ENCODE data around the gene HAAO.
A peak's percentile ranks its signal among the peaks of the same experiment; 100 is the strongest.

The HAAO gene

DNA sequence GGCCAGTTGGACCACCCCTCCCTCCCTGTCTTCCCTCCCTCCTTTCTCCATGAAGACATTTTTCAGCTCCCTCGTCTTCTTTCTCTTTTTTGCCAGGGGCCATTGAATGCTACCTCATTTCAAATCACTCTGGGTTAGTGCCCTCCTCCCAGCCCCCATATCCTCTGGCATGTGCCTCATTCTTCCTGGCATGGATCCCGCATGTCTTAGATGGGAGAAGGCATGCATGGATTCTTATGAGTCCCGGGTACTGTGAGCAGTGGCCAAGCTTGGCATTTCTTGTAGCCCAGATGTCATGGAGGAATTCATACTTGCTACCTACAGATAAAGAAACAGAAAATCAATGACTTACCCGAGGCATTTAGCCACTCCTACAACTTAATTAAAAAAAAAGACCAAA, 9.0 kb upstream of the HAAO start:
- Histone ChIP-seq H3K4me1 (ENCODE audit: control insufficient read depth, insufficient read depth, low read length, poor library complexity, severe bottlenecking) (no peaks in the 10 kb centered on the region), H3K9me3 (ENCODE audit: control insufficient read depth, low read length) (no peaks in the 10 kb centered on the region), H3K27ac (ENCODE audit: low read depth, low read length, severe bottlenecking) (no peak overlapping the region), H3K4me3 (ENCODE audit: extremely low read depth, insufficient read depth, low read length, poor library complexity, severe bottlenecking) (no peak overlapping the region), H3K36me3 (ENCODE audit: control insufficient read depth, insufficient read depth, low read length) (peaks cover 4% of the 10 kb centered on the region)
- 60 to 85% methylated on average over 1 to 2 of the region's 4 CpGs for WGBS, 2 experiments (ENCODE audit: insufficient coverage in 2 of 2)

- peaks cover 7% of the 10 kb centered on the region for H3K36me3 ChIP-seq (ENCODE audit: control insufficient read depth, insufficient read depth, low read length)
- no peaks in the 10 kb centered on the region for H3K9me3 ChIP-seq (ENCODE audit: control insufficient read depth, low read length)
- H3K4me3 ChIP-seq (ENCODE audit: extremely low read depth, insufficient read depth, low read length, poor library complexity, severe bottlenecking), result no peak overlapping the region
- no peak overlapping the region for H3K27ac ChIP-seq (ENCODE audit: low read depth, low read length, severe bottlenecking)
- H3K4me1 ChIP-seq (ENCODE audit: control insufficient read depth, insufficient read depth, low read length, poor library complexity, severe bottlenecking), result peaks cover 3% of the 10 kb centered on the region
- WGBS, 2 experiments (ENCODE audit: insufficient coverage in 2 of 2), result 88% methylated on average over 1 of the region's 2 CpGs; no CpG with 5 or more reads in 1 of the 2 experiments
These were observed 8.6 kb upstream of the HAAO start for GRCh38 chr2:42800981-42801380.

DNA sequence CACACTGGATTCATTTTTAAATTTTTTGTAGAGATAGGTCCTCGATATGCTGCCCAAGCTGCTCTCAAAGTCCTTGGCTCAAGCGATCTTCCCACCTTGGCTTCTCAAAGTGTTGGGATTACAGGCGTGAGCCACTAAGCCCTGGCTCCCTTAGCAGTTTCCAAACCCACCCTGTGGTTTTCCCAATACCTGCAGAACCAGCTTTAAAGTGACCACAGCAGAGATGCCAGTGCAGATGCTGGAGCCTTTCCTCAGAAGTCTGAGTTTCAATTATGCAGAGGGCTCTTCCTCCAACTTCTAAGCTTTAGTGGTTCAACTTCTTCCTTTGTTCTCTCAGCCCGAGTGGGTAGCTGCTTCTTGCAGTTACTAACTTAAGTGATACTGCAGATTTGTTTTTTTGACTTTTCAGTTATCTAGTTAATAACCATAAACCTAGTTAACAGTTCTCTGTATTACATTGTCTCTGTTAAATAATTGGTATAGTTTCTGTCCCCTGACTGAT, 8.1 kb upstream of the HAAO start:
- Histone ChIP-seq H3K36me3 (ENCODE audit: control insufficient read depth, insufficient read depth, low read length) (peaks cover 7% of the 10 kb centered on the region), H3K27ac (ENCODE audit: low read depth, low read length, severe bottlenecking) (no peak overlapping the region), H3K4me1 (ENCODE audit: control insufficient read depth, insufficient read depth, low read length, poor library complexity, severe bottlenecking) (peaks cover 7% of the 10 kb centered on the region), H3K4me3 (ENCODE audit: extremely low read depth, insufficient read depth, low read length, poor library complexity, severe bottlenecking) (no peak overlapping the region), H3K9me3 (ENCODE audit: control insufficient read depth, low read length) (peaks cover 3% of the 10 kb centered on the region)
- 88 to 93% methylated on average over 3 of the region's 4 CpGs for WGBS, 2 experiments (ENCODE audit: insufficient coverage in 2 of 2)

DNA sequence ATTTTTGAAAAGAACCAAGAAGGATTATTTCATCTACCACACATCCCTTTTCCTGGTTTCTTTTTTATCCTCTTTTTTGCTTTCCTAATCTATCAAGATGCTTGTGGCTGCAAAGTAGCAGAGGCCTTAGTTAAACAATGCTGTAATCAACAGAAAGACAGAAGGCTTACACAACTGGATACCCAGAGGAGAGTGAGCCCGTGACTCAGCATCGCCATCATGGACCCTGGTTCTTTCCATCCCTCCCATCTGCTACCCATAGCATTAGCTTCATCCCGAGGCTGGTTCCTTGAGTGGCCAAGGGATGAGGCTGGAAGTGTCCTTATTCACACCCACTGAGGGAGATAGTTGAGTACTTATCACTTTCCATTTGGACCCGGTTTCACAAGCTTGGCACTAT, 7.5 kb upstream of the HAAO start:
- H3K27ac ChIP-seq (ENCODE audit: low read depth, low read length, severe bottlenecking), result no peak overlapping the region
- peaks cover 7% of the 10 kb centered on the region for H3K4me1 ChIP-seq (ENCODE audit: control insufficient read depth, insufficient read depth, low read length, poor library complexity, severe bottlenecking)
- peaks cover 3% of the 10 kb centered on the region for H3K9me3 ChIP-seq (ENCODE audit: control insufficient read depth, low read length)
- H3K36me3 ChIP-seq (ENCODE audit: control insufficient read depth, insufficient read depth, low read length), result peaks cover 7% of the 10 kb centered on the region
- WGBS, 2 experiments (ENCODE audit: insufficient coverage in 2 of 2), result 100% methylated on average over 2 of the region's 4 CpGs; no CpG with 5 or more reads in 1 of the 2 experiments
- H3K4me3 ChIP-seq (ENCODE audit: extremely low read depth, insufficient read depth, low read length, poor library complexity, severe bottlenecking), result no peak overlapping the region

- peaks cover 14% of the 10 kb centered on the region for H3K4me1 ChIP-seq (ENCODE audit: control insufficient read depth, insufficient read depth, low read length, poor library complexity, severe bottlenecking)
- no peak overlapping the region for H3K27ac ChIP-seq (ENCODE audit: low read depth, low read length, severe bottlenecking)
- 82% methylated on average over 6 of the region's 6 CpGs for WGBS, 2 experiments (ENCODE audit: insufficient coverage in 2 of 2)
- H3K36me3 ChIP-seq (ENCODE audit: control insufficient read depth, insufficient read depth, low read length), result peaks cover 7% of the 10 kb centered on the region
- H3K4me3 ChIP-seq (ENCODE audit: extremely low read depth, insufficient read depth, low read length, poor library complexity, severe bottlenecking), result no peak overlapping the region
- H3K9me3 ChIP-seq (ENCODE audit: control insufficient read depth, low read length), result peaks cover 3% of the 10 kb centered on the region
These were observed 4.9 kb upstream of the HAAO start for GRCh38 chr2:42797281-42797680.

- Histone ChIP-seq H3K27ac (ENCODE audit: low read depth, low read length, severe bottlenecking) (no peak overlapping the region), H3K9me3 (ENCODE audit: control insufficient read depth, low read length) (peaks cover 3% of the 10 kb centered on the region), H3K4me1 (ENCODE audit: control insufficient read depth, insufficient read depth, low read length, poor library complexity, severe bottlenecking) (peaks cover 18% of the 10 kb centered on the region), H3K36me3 (ENCODE audit: control insufficient read depth, insufficient read depth, low read length) (peaks cover 7% of the 10 kb centered on the region), H3K4me3 (ENCODE audit: extremely low read depth, insufficient read depth, low read length, poor library complexity, severe bottlenecking) (no peak overlapping the region)
- WGBS, 2 experiments (ENCODE audit: insufficient coverage in 2 of 2), result 100% methylated on average over 1 to 2 of the region's 7 CpGs
These were observed 4.3 kb upstream of the HAAO start for GRCh38 chr2:42796427-42797248.

DNA sequence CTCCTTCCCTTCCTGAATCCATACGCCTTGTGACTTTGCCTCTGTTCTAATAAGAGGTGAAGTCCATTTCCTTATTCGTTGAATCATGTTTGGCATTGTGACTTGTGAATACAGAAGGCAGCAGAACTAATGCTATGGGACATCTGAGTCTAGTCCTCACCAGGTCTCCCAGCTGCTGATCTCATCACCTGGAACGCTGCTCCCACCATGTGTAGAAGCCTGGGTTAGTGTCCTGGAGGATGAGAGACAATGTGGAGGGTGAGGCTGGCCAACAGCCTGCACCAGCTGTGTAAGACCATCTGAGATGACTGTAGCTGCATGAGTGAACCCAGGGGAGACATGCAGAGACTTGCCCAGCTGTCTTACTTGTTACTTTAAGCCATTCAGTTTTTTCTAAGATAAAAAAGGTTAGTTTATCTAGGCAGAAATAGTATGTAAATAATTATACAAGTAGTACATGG, 3.5 kb upstream of the HAAO start:
- H3K9me3 ChIP-seq (ENCODE audit: control insufficient read depth, low read length), result peaks cover 3% of the 10 kb centered on the region
- H3K36me3 ChIP-seq (ENCODE audit: control insufficient read depth, insufficient read depth, low read length), result peaks cover 7% of the 10 kb centered on the region
- H3K4me3 ChIP-seq (ENCODE audit: extremely low read depth, insufficient read depth, low read length, poor library complexity, severe bottlenecking), result no peak overlapping the region
- H3K27ac ChIP-seq (ENCODE audit: low read depth, low read length, severe bottlenecking), result no peak overlapping the region
- WGBS, 2 experiments (ENCODE audit: insufficient coverage in 2 of 2), result 44 to 100% methylated on average over 1 to 2 of the region's 3 CpGs
- H3K4me1 ChIP-seq (ENCODE audit: control insufficient read depth, insufficient read depth, low read length, poor library complexity, severe bottlenecking), result peaks cover 21% of the 10 kb centered on the region

DNA sequence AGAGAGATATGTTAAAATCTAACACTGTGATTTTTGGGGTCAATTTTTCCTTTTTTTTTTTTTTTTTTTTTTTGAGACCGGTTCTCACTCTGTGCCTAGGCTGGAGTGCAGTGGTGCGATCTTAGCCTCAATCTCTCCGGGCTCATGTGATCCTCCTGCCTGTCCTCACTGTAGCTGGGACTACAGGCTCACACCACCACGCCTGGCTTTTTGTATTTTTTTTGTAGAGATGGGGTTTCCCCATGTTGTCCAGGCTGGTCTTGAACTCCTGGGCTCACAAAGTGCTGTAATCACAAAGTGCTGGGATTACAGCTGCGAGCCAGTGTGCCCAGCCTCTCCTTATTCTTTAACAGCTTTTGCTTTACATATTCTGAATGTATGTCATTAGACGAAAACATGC, 2.9 kb upstream of the HAAO start:
- Histone ChIP-seq H3K36me3 (ENCODE audit: control insufficient read depth, insufficient read depth, low read length) (peaks cover 7% of the 10 kb centered on the region), H3K4me1 (ENCODE audit: control insufficient read depth, insufficient read depth, low read length, poor library complexity, severe bottlenecking) (peaks cover 21% of the 10 kb centered on the region), H3K4me3 (ENCODE audit: extremely low read depth, insufficient read depth, low read length, poor library complexity, severe bottlenecking) (no peak overlapping the region), H3K9me3 (ENCODE audit: control insufficient read depth, low read length) (peaks cover 3% of the 10 kb centered on the region), H3K27ac (ENCODE audit: low read depth, low read length, severe bottlenecking) (no peak overlapping the region)
- 92 to 100% methylated on average over 1 to 4 of the region's 6 CpGs for WGBS, 2 experiments (ENCODE audit: insufficient coverage in 2 of 2)

GRCh38 chr2:42794271-42795046, 2.1 kb upstream of the HAAO start:
- H3K4me1 ChIP-seq (ENCODE audit: control insufficient read depth, insufficient read depth, low read length, poor library complexity, severe bottlenecking), result peaks cover 21% of the 10 kb centered on the region
- peaks cover 7% of the 10 kb centered on the region for H3K36me3 ChIP-seq (ENCODE audit: control insufficient read depth, insufficient read depth, low read length)
- WGBS, 2 experiments (ENCODE audit: insufficient coverage in 2 of 2), result 48 to 64% methylated on average over 5 to 7 of the region's 8 CpGs
- H3K9me3 ChIP-seq (ENCODE audit: control insufficient read depth, low read length), result peaks cover 3% of the 10 kb centered on the region
- H3K27ac ChIP-seq (ENCODE audit: low read depth, low read length, severe bottlenecking), result peak overlapping the region; percentile 89
- peak overlapping the region; percentile 60 for H3K4me3 ChIP-seq (ENCODE audit: extremely low read depth, insufficient read depth, low read length, poor library complexity, severe bottlenecking)

DNA sequence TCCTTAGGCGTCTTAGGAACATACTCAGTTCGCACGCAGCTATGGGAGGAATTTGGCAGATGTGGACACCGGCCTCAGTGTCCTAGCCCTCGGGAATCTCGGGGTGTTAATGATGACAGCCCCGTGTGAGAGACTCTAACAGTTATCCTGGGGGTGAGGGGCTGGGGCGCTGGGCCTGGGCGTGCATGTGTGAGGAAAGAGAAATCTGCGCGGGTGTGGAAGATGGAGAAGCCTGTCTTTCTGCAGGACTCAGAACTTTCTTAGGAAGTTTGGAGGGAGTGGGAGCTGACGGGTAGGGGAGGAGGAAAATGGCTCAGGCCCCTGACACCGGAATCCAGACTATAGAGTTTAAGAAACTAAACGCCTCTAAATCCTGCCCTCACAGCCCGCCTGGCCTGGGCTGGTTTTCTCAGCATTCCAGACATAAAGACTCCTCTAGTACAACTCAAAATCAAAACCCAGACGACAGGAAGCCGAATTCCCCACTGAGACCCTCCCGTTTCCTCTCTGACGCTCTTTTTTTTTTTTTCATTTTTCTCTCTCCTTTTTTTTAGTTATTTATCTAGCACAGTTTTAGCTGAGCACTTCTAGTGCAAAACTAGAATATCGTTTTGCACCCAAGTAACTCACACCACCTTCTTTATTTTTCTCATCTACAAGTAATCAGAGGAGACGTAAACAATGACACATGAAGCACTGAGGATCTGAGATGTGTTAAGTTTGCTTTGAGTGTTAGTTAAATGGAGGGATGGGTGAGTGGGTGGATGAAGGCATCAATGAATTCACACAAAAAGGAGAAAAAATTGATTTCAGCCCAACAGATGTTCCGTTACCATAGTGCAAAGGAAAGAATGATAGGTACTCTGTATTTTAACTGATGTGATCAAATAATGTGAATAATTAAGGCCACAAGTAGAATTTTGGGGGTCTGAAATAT, 1.2 kb upstream of the HAAO start:
- WGBS, 2 experiments (ENCODE audit: insufficient coverage in 2 of 2), result 13 to 23% methylated on average over 16 of the region's 22 CpGs
- peaks cover 7% of the 10 kb centered on the region for H3K36me3 ChIP-seq (ENCODE audit: control insufficient read depth, insufficient read depth, low read length)
- H3K9me3 ChIP-seq (ENCODE audit: control insufficient read depth, low read length), result peaks cover 3% of the 10 kb centered on the region
- H3K4me3 ChIP-seq (ENCODE audit: extremely low read depth, insufficient read depth, low read length, poor library complexity, severe bottlenecking), result peak overlapping the region; percentile 60
- H3K4me1 ChIP-seq (ENCODE audit: control insufficient read depth, insufficient read depth, low read length, poor library complexity, severe bottlenecking), result peaks cover 21% of the 10 kb centered on the region
- H3K27ac ChIP-seq (ENCODE audit: low read depth, low read length, severe bottlenecking), result peak overlapping the region; percentile 89
